ENCODE results near the gene ASXL2. TPM values are rescaled to one million over a fixed set of nuclear protein-coding genes. Genes with fewer than 3 reads are reported as not detected.

ASXL2 gene
- total RNA-seq, 1 experiment from 2014 or later, result 37.8 TPM

GRCh38 chr2:25804338-25804737 is 73.9 kb downstream of the ASXL2 start (continued):
- TF ChIP-seq, protein P1, sequence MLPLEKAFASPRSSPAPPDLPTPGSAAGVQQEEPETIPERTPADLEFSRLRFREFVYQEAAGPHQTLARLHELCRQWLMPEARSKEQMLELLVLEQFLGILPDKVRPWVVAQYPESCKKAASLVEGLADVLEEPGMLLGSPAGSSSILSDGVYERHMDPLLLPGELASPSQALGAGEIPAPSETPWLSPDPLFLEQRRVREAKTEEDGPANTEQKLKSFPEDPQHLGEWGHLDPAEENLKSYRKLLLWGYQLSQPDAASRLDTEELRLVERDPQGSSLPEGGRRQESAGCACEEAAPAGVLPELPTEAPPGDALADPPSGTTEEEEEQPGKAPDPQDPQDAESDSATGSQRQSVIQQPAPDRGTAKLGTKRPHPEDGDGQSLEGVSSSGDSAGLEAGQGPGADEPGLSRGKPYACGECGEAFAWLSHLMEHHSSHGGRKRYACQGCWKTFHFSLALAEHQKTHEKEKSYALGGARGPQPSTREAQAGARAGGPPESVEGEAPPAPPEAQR (CRISPR knock-in tag; IDR thresholded peaks at IDR 0.05), result no peak
- TF ChIP-seq MYBL2 (CRISPR knock-in tag; IDR thresholded peaks at IDR 0.05), result no peak

DNA sequence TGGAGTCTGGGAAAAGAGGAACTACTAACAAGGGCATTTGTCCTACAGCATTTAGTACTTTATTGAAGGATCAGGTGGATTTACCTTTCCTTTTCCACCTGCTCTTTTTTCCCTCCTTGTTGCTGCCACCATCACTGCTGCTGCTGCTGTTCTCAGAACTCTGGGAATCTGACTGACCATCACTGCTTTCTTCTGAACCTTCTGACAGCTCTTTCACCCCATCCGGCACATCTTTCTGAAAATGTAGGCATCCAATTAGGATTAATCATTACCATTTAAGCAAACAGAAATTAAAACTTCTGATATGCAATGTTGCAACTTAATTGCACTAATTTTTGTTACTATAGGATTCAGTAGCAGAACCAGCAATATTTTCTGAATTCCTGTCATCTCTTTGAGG is 79.0 kb downstream of the ASXL2 start:
- peaks cover 40% of the 10 kb centered on the region for H3K36me3 Mint-ChIP-seq
- POLR2A ChIA-PET, result no interaction called here
- no peaks in the 10 kb centered on the region for H3K27me3 Mint-ChIP-seq (ENCODE audit: low read depth)
- DNase-seq (ENCODE audit: low spot score) (no peak), ATAC-seq (no peak)
- TF ChIP-seq ZNF416 (CRISPR knock-in tag; IDR thresholded peaks at IDR 0.05), result no peak
- no peak for TF ChIP-seq TEAD1 (CRISPR knock-in tag; IDR thresholded peaks at IDR 0.05)
- TF ChIP-seq ZNF263 (CRISPR knock-in tag; IDR thresholded peaks at IDR 0.05; ENCODE audit: low read depth), result no peak
- no peak for TF ChIP-seq CTCF (IDR thresholded peaks at IDR 0.05)
- no peak for TF ChIP-seq RORB (CRISPR knock-in tag; IDR thresholded peaks at IDR 0.05)
- no peak for TF ChIP-seq JAZF1 (CRISPR knock-in tag; IDR thresholded peaks at IDR 0.05)
- TF ChIP-seq ZNF671 (CRISPR knock-in tag; IDR thresholded peaks at IDR 0.05), result no peak
- TF ChIP-seq SMAD4 (CRISPR knock-in tag; IDR thresholded peaks at IDR 0.05), result no peak
- TF ChIP-seq SOX15 (CRISPR knock-in tag; IDR thresholded peaks at IDR 0.05), result no peak
- TF ChIP-seq, protein P2, sequence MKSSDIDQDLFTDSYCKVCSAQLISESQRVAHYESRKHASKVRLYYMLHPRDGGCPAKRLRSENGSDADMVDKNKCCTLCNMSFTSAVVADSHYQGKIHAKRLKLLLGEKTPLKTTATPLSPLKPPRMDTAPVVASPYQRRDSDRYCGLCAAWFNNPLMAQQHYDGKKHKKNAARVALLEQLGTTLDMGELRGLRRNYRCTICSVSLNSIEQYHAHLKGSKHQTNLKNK (CRISPR knock-in tag; IDR thresholded peaks at IDR 0.05), result no peak
- TF ChIP-seq, protein P3, sequence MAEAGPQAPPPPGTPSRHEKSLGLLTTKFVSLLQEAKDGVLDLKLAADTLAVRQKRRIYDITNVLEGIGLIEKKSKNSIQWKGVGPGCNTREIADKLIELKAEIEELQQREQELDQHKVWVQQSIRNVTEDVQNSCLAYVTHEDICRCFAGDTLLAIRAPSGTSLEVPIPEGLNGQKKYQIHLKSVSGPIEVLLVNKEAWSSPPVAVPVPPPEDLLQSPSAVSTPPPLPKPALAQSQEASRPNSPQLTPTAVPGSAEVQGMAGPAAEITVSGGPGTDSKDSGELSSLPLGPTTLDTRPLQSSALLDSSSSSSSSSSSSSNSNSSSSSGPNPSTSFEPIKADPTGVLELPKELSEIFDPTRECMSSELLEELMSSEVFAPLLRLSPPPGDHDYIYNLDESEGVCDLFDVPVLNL (CRISPR knock-in tag; IDR thresholded peaks at IDR 0.05; ENCODE audit: borderline replicate concordance, low read depth), result no peak
- TF ChIP-seq PREB (CRISPR knock-in tag; IDR thresholded peaks at IDR 0.05; ENCODE audit: borderline replicate concordance), result no peak
- no peak for TF ChIP-seq EMX1 (CRISPR knock-in tag; IDR thresholded peaks at IDR 0.05)
- no peak for TF ChIP-seq ATF1 (CRISPR knock-in tag; IDR thresholded peaks at IDR 0.05)
- TF ChIP-seq ZNF396 (CRISPR knock-in tag; IDR thresholded peaks at IDR 0.05; ENCODE audit: borderline replicate concordance), result no peak
- no peak for TF ChIP-seq NFATC4 (CRISPR knock-in tag; IDR thresholded peaks at IDR 0.05)
- no peak for TF ChIP-seq ATF3 (CRISPR knock-in tag; conservative IDR thresholded peaks at IDR 0.05)
- no peak for TF ChIP-seq GTF2I (CRISPR knock-in tag; conservative IDR thresholded peaks at IDR 0.05)
- TF ChIP-seq, protein P4, sequence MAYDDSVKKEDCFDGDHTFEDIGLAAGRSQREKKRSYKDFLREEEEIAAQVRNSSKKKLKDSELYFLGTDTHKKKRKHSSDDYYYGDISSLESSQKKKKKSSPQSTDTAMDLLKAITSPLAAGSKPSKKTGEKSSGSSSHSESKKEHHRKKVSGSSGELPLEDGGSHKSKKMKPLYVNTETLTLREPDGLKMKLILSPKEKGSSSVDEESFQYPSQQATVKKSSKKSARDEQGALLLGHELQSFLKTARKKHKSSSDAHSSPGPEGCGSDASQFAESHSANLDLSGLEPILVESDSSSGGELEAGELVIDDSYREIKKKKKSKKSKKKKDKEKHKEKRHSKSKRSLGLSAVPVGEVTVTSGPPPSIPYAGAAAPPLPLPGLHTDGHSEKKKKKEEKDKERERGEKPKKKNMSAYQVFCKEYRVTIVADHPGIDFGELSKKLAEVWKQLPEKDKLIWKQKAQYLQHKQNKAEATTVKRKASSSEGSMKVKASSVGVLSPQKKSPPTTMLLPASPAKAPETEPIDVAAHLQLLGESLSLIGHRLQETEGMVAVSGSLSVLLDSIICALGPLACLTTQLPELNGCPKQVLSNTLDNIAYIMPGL (CRISPR knock-in tag; IDR thresholded peaks at IDR 0.05), result no peak
- 0 out of 2 replicates have a peak, but pooled peaks cover 5% of the 10 kb centered on the region for H3K4me1 Mint-ChIP-seq
- H3K9me3 Mint-ChIP-seq, result 0 out of 2 replicates have a peak, but pooled peaks cover 8% of the 10 kb centered on the region
- H3K27ac Mint-ChIP-seq, result no peak overlapping the region
- CTCF ChIA-PET, result no interaction called here
- no peak overlapping the region for H3K4me3 Mint-ChIP-seq

All from WTC11 (cell line).